ENCODE measurements around the gene ANKRD30A. TPM values are rescaled to one million over a fixed set of nuclear protein-coding genes. Genes with fewer than 3 reads are reported as not detected.

ANKRD30A gene
- total RNA-seq, 2 donors from 2014 or later: not detected

- TF ChIP-seq, protein P1, sequence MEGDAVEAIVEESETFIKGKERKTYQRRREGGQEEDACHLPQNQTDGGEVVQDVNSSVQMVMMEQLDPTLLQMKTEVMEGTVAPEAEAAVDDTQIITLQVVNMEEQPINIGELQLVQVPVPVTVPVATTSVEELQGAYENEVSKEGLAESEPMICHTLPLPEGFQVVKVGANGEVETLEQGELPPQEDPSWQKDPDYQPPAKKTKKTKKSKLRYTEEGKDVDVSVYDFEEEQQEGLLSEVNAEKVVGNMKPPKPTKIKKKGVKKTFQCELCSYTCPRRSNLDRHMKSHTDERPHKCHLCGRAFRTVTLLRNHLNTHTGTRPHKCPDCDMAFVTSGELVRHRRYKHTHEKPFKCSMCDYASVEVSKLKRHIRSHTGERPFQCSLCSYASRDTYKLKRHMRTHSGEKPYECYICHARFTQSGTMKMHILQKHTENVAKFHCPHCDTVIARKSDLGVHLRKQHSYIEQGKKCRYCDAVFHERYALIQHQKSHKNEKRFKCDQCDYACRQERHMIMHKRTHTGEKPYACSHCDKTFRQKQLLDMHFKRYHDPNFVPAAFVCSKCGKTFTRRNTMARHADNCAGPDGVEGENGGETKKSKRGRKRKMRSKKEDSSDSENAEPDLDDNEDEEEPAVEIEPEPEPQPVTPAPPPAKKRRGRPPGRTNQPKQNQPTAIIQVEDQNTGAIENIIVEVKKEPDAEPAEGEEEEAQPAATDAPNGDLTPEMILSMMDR (conservative IDR thresholded peaks at IDR 0.05): no peak
- Histone ChIP-seq H3K9me3 (ENCODE audit: control insufficient read depth, low read length) (peaks cover 69% of the 10 kb centered on the region), H3K36me3 (ENCODE audit: control insufficient read depth, insufficient read depth, low read length) (no peaks in the 10 kb centered on the region), H3K4me3 (ENCODE audit: low read length) (no peak overlapping the region), H3K27me3 (ENCODE audit: control insufficient read depth, insufficient read depth, low read length, poor library complexity, severe bottlenecking) (no peaks in the 10 kb centered on the region), H3K9ac (ENCODE audit: extremely low read depth, low read length, poor library complexity, severe bottlenecking) (no peak overlapping the region), H3K27ac (ENCODE audit: low read depth, low read length) (no peak overlapping the region), H3K4me1 (ENCODE audit: control insufficient read depth, insufficient read depth, low read length) (no peaks in the 10 kb centered on the region)
- no peak overlapping the region for H3K4me3 Mint-ChIP-seq
- H3K4me1 Mint-ChIP-seq: no peaks in the 10 kb centered on the region
- WGBS, 2 experiments (ENCODE audit: insufficient coverage in 1 of 2, insufficient read length in 1 of 2): 46 to 51% methylated on average over 3 of the region's 3 CpGs
- no peak for DNase-seq
- H3K36me3 Mint-ChIP-seq (ENCODE audit: low read depth): no peaks in the 10 kb centered on the region
- no peaks in the 10 kb centered on the region for H3K27me3 Mint-ChIP-seq (ENCODE audit: insufficient read depth)
- peaks cover 87% of the 10 kb centered on the region for H3K9me3 Mint-ChIP-seq
- no peak overlapping the region for H3K27ac Mint-ChIP-seq
These were observed 275.8 kb downstream of the ANKRD30A start for GRCh38 chr10:37401225-37401624.

GRCh38 chr10:37403776-37404175, 278.4 kb downstream of the ANKRD30A start:
- TF ChIP-seq, protein P1 (conservative IDR thresholded peaks at IDR 0.05): no peak
- peaks cover 88% of the 10 kb centered on the region for H3K9me3 Mint-ChIP-seq
- no peak for DNase-seq
- no peaks in the 10 kb centered on the region for H3K36me3 ChIP-seq (ENCODE audit: control insufficient read depth, insufficient read depth, low read length)
- 58% methylated on average over 2 of the region's 2 CpGs; no CpG with 5 or more reads in 1 of the 2 experiments for WGBS, 2 experiments (ENCODE audit: insufficient coverage in 1 of 2, insufficient read length in 1 of 2)
- H3K4me3 ChIP-seq (ENCODE audit: low read length): no peak overlapping the region
- H3K4me3 Mint-ChIP-seq: no peak overlapping the region
- H3K27me3 ChIP-seq (ENCODE audit: control insufficient read depth, insufficient read depth, low read length, poor library complexity, severe bottlenecking): no peaks in the 10 kb centered on the region
- no peak overlapping the region for H3K9ac ChIP-seq (ENCODE audit: extremely low read depth, low read length, poor library complexity, severe bottlenecking)
- no peaks in the 10 kb centered on the region for H3K36me3 Mint-ChIP-seq (ENCODE audit: low read depth)
- no peaks in the 10 kb centered on the region for H3K27me3 Mint-ChIP-seq (ENCODE audit: insufficient read depth)
- no peaks in the 10 kb centered on the region for H3K4me1 Mint-ChIP-seq
- H3K9me3 ChIP-seq (ENCODE audit: control insufficient read depth, low read length): peaks cover 68% of the 10 kb centered on the region
- no peak overlapping the region for H3K27ac ChIP-seq (ENCODE audit: low read depth, low read length)
- no peaks in the 10 kb centered on the region for H3K4me1 ChIP-seq (ENCODE audit: control insufficient read depth, insufficient read depth, low read length)
- H3K27ac Mint-ChIP-seq: no peak overlapping the region
